ENCODE results near the gene DAND5. TPM values are rescaled to one million over a fixed set of nuclear protein-coding genes. Genes with fewer than 3 reads are reported as not detected.

DAND5 gene
- total RNA-seq, 1 experiment from 2014 or later, result not detected

DNA sequence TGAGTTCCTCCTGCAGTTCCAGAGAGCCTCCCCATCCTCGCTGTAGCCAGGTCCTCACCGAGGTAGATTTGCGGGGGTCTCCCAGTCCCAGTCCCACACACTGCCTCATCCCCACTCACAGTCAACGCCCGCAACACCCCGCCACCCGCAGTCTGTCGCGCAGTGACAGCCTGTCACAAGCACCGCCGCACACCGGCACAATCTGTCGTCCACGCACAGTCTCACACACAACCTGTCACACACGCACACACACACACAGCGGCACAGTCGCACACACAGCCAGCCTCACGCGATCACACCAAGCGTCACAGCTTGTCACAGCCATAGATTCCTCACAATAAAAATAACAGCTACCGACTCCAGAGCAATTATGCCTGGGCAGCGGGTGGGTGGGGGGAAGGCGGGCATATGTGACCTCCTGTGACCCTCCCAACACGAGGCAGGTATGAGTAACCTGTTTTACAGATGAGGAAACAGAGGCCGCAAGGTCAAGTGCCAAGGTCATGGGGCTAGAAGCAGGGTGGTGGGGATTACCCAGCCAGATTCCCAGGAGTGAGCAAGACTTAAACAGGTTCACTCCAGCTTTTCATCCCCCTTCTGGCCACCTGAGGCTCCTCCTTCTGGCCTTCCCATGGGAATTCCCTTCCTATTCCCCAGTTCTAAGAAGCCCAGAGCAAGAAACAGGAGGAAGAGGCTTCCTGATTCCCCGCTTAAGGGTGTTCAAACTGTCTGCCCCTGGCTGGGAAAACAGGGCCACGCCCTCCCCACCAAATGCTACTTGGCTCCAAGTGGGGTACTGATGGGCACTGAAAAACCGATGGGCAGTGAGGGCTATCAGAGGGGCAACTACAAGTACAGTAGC lies 39.8 kb downstream of the DAND5 start:
- H3K27ac Mint-ChIP-seq (ENCODE audit: low read depth, unreplicated experiment), result no peak overlapping the region
- H3K4me3 Mint-ChIP-seq (ENCODE audit: unreplicated experiment), result no peak overlapping the region
- TF ChIP-seq, protein P1, sequence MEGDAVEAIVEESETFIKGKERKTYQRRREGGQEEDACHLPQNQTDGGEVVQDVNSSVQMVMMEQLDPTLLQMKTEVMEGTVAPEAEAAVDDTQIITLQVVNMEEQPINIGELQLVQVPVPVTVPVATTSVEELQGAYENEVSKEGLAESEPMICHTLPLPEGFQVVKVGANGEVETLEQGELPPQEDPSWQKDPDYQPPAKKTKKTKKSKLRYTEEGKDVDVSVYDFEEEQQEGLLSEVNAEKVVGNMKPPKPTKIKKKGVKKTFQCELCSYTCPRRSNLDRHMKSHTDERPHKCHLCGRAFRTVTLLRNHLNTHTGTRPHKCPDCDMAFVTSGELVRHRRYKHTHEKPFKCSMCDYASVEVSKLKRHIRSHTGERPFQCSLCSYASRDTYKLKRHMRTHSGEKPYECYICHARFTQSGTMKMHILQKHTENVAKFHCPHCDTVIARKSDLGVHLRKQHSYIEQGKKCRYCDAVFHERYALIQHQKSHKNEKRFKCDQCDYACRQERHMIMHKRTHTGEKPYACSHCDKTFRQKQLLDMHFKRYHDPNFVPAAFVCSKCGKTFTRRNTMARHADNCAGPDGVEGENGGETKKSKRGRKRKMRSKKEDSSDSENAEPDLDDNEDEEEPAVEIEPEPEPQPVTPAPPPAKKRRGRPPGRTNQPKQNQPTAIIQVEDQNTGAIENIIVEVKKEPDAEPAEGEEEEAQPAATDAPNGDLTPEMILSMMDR (IDR thresholded peaks at IDR 0.05; ENCODE audit: unreplicated experiment), result no peak
- CTCF ChIA-PET, result interaction anchor here (2.3 kb wide), 1 partner anchor 52 kb away, joined by 8 read pairs; no protein-coding TSS in a partner anchor
- BruUV-seq (replicated peaks), result no TSS peak
- POLR2A ChIA-PET, result interaction anchor here (0.6 kb wide), 1 partner anchor 18 kb away, joined by 3 read pairs; no protein-coding TSS in a partner anchor
- peaks cover 17% of the 10 kb centered on the region for H3K36me3 Mint-ChIP-seq (ENCODE audit: insufficient read depth, unreplicated experiment)
- DNase-seq (ENCODE audit: unreplicated experiment), result peak; percentile 39
- H3K9me3 Mint-ChIP-seq (ENCODE audit: unreplicated experiment), result no peaks in the 10 kb centered on the region
- H3K4me1 Mint-ChIP-seq (ENCODE audit: insufficient read depth, unreplicated experiment), result peaks cover 4% of the 10 kb centered on the region
- no peaks in the 10 kb centered on the region for H3K27me3 Mint-ChIP-seq (ENCODE audit: insufficient read depth, unreplicated experiment)
- intact Hi-C loops (cut with micrococcal nuclease), result no loop called here

DNA sequence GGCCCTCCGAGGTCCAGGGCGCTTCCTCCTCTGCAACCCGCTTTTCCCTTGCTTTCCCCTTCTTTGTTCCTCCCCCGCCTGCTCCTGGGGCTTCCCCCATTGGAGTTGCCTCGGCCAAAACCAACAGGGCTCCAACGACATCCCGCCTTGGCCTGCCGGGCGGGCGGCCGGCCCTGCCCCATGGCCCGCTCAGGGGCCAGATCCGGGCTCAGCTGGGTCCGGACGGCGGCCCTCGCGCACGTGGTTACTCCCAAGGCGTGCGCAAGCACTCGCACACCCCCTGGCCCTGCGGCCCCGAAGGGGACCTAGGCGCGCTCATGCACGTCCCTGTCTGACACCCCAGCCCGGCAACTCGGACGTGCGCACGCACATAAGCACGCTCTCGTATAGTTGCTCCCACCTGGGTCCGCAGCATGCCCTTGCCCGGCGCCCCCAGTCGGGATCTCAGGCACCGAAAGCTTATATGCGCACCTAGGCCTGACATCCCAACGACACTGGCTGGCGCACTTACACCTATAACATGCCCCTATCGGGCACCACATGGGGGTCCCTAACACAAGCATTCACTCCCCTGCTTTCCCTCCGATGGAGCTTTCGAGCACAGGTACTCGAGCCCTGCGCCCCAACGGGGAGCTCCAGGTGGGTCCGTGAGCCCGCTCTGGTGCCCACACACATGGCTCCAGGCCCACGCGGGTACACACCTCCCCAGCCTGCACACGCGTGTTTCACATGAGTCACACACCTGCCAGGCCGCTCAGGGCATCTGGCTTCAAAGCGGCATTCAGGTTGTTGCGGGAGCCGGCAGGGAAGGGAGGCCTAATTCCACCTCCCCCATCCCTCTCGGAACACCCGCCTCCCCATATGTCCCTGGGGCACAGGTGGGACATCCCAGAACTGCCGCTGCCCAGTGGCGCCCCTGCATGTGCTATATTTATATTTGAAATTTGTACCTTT lies 40.9 kb downstream of the DAND5 start:
- intact Hi-C loops (cut with micrococcal nuclease), result no loop called here
- Mint-ChIP-seq H3K36me3 (ENCODE audit: insufficient read depth, unreplicated experiment) (peaks cover 24% of the 10 kb centered on the region), H3K4me3 (ENCODE audit: unreplicated experiment) (no peak overlapping the region), H3K27me3 (ENCODE audit: insufficient read depth, unreplicated experiment) (no peaks in the 10 kb centered on the region), H3K4me1 (ENCODE audit: insufficient read depth, unreplicated experiment) (peaks cover 16% of the 10 kb centered on the region), H3K9me3 (ENCODE audit: unreplicated experiment) (no peaks in the 10 kb centered on the region), H3K27ac (ENCODE audit: low read depth, unreplicated experiment) (no peak overlapping the region)
- POLR2A ChIA-PET, result no interaction called here
- DNase-seq (ENCODE audit: unreplicated experiment), result no peak
- BruUV-seq (replicated peaks), result no TSS peak
- CTCF ChIA-PET, result interaction anchor here (0.6 to 1.4 kb wide), 3 partner anchors 13 to 83 kb away, joined by 3 read pairs; no protein-coding TSS in a partner anchor
- TF ChIP-seq, protein P1 (IDR thresholded peaks at IDR 0.05; ENCODE audit: unreplicated experiment), result no peak

DNA sequence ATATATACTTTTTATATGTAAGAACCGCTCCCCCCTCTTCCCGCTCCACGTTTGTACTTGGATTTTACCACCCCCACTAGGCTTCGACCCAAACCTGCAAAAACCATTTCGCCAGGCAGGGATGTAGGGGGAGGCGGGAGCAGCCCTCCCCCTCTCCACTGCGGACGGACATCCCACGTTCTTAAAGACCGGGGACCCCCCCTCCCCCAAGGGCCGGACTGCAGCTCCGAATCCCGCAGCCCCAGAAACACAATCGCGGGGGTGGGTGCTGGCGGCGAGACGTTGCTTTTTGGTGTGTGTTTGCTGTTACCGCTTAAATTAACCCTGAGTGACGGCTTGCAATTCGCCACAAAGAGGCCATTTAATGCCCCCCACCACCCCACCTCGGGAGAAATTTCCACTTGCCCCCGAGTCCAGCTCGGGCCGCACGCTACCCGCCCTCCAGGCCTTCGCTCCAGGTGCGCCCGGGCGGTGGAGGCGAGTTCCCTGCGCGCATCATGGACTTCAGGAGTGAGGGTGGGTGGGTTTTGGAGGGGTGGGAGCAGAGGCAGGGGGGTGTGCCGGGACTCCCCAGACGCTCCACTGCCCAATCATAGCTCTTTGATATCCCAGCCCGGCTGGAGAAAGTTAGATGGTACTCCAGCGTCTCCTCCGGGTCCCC lies 41.7 kb downstream of the DAND5 start:
- H3K4me1 Mint-ChIP-seq (ENCODE audit: insufficient read depth, unreplicated experiment), result peaks cover 21% of the 10 kb centered on the region
- TF ChIP-seq, protein P1 (IDR thresholded peaks at IDR 0.05; ENCODE audit: unreplicated experiment), result no peak

More for the DNA sequence above, 41.7 kb downstream of the DAND5 start:
- H3K36me3 Mint-ChIP-seq (ENCODE audit: insufficient read depth, unreplicated experiment), result peaks cover 24% of the 10 kb centered on the region
- ChIA-PET POLR2A (no interaction called here), CTCF (interaction anchor here (1.2 to 1.4 kb wide), 2 partner anchors 14 to 50 kb away, joined by 3 read pairs; no protein-coding TSS in a partner anchor)
- H3K4me3 Mint-ChIP-seq (ENCODE audit: unreplicated experiment), result no peak overlapping the region
- no peak for DNase-seq (ENCODE audit: unreplicated experiment)
- no peak overlapping the region for H3K27ac Mint-ChIP-seq (ENCODE audit: low read depth, unreplicated experiment)
- no peaks in the 10 kb centered on the region for H3K9me3 Mint-ChIP-seq (ENCODE audit: unreplicated experiment)
- BruUV-seq (replicated peaks), result no TSS peak
- H3K27me3 Mint-ChIP-seq (ENCODE audit: insufficient read depth, unreplicated experiment), result no peaks in the 10 kb centered on the region
- intact Hi-C loops (cut with micrococcal nuclease), result no loop called here

All from MCF 10A (cell line).